NCI-H526 treated with DMSO at 0.1 percent for 48 hours (cell line): Measurements from ENCODE around the gene FHL1.

Source experiments
- DNase-seq: peaks from one replicate; lab custom pipeline; 2025; lab: John Stamatoyannopoulos, UW

Gene FHL1

DNA sequence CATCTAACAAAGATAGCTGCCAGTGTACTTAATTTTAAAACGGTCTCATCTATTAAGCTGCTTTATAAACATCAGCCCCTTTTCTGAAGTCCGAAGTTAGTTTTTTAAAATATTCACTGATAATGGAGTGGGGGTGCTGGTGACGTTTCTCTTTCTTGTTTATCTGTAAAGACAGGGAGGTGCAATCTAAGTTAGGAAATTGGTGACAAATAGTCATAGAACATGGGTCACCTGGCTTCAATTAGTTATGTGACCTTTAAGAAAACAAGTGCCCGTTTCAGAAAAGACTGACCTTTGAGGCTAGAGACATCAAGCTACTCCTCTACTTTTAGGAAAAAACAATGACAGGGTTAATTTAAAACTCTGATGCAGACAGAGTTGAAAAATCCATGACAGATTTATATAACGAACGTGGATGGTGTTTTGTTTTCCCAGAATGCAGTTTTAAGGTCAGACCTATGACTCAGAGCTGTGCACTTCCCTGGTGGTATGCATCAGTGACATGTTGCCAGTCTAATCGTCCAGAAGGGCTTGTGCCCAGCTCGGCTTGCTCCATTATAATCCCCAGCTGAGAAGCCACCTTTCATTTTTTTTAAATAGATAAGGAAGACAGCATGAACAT lies 38.2 kb downstream of the FHL1 start:
- DNase-seq = no peak

DNA sequence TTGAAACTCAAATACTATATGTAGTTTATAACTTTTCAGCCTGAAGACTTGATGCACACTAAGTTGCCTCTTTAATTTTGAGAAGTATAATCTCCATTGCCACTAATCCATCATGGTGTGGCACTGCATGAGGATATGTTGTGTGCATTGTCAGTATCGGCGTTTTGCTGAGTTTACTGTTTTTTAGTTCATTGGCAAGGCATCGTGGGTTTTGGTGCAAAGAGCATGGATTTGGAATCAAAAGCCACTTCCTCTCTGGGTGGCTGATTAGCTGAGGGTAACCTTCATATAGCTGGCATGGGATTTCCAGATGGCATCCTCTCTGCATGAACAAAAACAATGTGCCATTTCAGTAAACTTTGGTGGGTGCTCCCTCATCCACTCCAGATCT lies 38.7 kb downstream of the FHL1 start:
- DNase-seq = no peak

DNA sequence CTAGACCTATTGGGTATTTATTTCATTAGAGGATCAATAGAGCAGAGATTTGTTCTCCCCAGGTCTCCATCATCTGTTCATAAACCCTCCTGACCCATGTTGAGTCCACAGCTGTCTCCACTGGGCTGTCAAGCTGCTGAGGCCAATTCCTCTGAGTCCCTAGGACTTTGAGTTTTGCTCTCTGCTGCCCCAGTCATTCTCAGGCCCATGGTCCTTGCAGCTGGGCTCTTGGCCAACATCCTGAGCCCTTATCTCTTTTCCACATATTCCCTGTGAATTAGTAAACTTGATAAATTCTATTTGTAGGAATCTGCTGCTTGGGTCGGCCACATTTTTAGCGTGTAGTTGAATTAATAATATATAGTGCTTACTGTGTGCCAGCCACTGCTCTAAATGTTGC lies 41.9 kb downstream of the FHL1 start:
- DNase-seq = no peak

DNA sequence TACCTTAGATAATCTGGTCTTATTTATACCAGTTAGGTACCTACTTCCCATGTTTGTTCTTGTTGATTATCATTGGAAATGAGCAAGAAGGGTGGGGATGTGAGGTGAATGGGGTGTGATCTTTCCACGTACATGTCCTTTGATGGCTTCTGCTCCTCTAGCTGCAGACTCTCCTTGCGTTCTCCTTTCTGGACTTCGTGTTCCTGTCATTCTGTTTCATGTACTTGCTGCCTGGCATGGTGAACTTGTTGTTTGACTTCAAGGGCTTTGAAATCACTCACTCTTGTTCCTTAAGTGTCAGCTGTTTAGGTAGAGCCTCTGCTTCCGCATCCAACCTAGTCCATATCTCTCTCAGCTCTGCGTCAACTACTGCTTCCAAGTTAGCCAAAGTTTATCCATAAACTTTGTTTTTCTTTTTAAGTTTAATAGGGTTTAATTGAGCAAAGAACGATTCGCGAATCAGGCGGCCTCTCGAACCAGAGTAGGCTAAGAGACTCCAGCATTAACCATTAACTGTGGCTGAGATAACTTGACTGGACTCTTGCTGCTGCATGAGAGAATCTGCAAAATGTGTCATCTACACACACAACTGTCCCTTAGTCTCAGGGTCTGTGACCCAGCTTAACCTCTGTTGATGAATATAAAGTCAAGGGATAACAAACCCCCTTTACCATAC lies 42.8 kb downstream of the FHL1 start:
- DNase-seq = no peak

GRCh38 chrX:136191171-136191570 lies 43.8 kb downstream of the FHL1 start:
- no peak for DNase-seq

DNA sequence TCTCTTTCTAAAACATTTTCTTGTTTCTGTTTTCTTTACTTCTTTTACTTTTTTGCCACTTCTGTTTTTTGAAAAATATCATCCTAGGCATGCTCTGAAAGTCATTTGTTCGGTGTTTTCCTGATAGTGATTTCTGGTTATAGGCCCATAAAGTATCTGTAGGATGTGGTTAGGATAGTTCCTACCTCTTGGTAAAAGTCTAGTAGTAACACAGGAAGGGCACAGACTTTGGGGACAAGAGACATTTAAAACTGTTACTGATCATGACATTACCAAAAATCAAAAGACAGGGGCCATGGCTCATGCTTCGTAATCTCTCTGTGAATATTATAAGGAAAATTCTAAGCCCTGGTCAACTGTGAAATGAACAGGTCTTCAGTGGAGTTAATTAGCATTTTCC lies 44.8 kb downstream of the FHL1 start:
- no peak for DNase-seq

DNA sequence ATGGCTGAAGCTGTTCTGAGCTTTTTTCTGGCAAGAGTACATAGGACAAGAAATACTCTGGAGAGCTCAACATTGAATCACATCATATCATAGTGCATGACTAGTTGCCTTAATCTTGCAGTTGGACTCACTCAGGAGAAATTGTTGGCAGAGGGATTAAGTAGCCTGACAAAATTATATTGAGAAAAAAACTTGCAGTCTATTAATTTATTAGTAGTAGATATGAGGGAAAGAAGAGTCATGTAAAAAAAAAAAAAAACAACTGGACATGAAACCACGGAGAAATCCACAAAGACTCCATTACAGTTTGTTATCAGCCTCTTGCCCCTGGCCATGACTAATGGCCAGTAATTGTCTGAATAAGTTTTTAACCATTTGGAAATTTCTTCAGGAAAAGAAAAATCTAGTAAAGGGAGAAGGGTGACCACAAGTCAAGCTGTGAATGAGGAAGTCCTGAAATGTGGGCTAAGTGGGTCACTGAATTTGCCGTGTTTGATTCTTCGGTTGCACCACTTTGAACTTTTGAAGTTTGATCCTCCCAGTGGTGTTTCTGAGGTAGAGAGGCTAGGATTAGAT lies 45.6 kb downstream of the FHL1 start:
- DNase-seq = no peak

GRCh38 chrX:136193771-136194170 lies 46.4 kb downstream of the FHL1 start:
- DNase-seq = no peak

- DNase-seq = no peak
These were observed 47.2 kb downstream of the FHL1 start for GRCh38 chrX:136194536-136194935.

- no peak for DNase-seq
These were observed 47.9 kb downstream of the FHL1 start for GRCh38 chrX:136195247-136195646.

GRCh38 chrX:136196691-136197155 lies 49.4 kb downstream of the FHL1 start:
- no peak for DNase-seq

DNA sequence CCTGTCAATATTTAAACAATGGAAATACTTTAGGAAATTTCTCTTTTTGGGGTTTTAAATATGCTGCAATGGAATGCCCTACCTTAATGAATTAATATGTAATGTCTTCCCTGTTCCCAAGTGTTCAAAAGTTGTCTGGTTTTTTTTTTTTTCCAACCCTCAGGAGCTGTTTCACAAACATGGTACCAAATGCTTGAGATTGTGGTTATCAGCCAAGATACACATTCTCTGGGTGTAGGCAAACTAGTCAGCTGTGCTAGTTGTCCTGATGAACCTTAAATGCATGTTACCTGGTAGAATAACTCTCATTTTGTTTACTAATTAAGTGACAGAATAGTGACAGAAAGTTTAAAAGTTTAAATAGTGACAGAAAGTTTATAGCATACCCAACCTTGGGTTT lies 50.7 kb downstream of the FHL1 start:
- no peak for DNase-seq

- DNase-seq = no peak
These were observed 51.4 kb downstream of the FHL1 start for GRCh38 chrX:136198678-136199243.

DNA sequence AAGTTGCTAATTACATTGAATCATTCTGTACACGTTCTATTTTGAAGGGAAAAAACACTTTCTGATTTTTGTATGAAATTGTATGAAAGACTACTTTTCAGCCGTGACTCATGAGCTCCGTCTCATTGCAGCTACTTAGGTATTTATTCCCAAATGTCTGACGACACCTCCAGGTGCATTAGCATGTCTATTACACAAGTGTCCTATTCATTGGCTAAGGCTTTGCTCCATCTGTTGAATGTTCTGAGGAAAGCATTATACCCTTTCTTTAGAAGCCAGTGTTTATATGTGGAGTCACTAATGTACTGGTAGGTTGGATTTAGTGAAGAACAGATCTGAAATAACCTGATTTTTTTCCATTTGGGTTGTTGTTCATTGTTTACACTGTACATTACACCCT lies 52.0 kb downstream of the FHL1 start:
- no peak for DNase-seq

DNA sequence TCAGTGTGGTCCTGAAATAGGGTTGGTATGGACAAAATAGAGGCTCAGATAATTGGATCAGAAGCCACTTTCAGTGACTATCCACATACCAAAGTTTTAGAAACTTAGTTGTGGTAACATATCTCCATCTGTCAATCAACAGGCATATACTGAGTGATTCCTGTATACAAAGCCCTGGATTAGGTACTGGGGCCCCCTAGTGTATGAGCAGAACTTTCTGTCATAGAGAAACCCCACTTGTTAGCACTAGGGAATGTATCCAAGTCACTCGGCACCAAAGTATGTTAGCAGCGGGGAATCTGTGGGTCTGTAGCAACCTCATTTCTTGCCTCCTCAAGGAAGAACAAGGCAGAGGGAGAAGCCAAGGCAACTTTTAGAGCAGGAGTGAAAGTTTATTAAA lies 53.1 kb downstream of the FHL1 start:
- DNase-seq = no peak

DNA sequence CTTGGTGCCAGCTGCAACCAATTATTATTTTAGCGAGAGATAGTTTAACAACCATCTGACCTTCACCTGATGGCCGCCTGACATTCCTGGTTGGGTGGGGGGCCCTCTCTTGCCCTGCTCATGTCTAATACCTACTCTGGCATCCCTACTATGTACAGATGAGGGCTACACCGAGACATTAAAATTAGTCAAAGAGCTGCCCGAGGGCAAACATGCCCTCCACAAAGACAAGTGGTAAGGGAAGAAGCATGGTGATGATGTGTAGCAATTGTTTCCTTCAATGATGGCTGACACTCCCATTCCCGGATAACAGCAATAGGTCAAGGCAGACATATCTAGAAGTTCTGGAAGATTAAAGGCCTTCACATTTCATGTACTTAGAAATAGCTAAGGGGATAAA lies 54.3 kb downstream of the FHL1 start:
- DNase-seq = no peak

GRCh38 chrX:136202889-136203288 lies 55.6 kb downstream of the FHL1 start:
- DNase-seq = no peak

- no peak for DNase-seq
These were observed 56.1 kb downstream of the FHL1 start for GRCh38 chrX:136203438-136203837.

DNA sequence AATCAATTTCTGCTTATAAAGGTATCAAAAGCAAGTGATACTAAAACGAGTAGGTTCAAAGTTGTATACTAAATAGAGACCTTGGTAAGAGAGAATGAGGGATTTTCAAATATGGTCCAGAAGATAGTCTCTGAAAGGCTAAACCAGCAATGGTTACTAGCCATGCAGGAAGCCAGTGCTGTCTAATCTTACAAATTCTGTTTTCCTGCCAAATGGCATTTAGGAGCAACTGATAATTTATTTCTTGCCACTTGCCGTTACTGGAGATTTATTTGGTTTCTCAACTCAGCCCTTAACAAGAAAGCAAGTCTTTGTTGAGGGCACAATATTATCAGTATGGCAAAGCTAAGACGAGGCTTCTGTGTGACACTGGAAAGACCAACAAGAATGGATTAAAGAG lies 56.6 kb downstream of the FHL1 start:
- no peak for DNase-seq

- no peak for DNase-seq
These were observed 57.2 kb downstream of the FHL1 start for GRCh38 chrX:136204571-136204970.

DNA sequence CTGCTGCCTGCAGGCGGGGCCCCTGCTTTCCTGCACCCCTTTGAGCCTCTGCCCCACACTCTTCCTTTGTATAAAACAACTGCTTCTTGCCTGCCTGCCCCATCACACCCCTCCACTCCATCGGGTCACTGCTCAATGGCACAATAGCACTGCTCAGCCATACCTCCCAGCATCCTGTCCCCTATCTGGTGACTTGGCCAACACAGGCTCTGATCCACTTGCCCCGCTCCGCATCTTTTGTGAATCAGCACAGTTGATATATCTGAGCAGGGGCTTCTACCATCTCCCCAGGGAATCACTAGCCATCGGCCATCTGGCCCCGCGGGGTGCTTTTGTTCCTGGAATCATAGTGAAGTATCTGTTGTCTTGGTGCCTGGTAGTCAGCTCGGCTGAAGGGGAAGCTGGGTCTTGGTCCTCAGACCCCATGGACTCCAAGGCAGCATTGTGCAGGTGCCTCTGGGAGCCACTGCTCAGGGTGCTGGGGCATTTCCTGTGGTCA lies 58.6 kb downstream of the FHL1 start:
- no peak for DNase-seq

- no peak for DNase-seq
These were observed 59.6 kb downstream of the FHL1 start for GRCh38 chrX:136206916-136207315.

DNA sequence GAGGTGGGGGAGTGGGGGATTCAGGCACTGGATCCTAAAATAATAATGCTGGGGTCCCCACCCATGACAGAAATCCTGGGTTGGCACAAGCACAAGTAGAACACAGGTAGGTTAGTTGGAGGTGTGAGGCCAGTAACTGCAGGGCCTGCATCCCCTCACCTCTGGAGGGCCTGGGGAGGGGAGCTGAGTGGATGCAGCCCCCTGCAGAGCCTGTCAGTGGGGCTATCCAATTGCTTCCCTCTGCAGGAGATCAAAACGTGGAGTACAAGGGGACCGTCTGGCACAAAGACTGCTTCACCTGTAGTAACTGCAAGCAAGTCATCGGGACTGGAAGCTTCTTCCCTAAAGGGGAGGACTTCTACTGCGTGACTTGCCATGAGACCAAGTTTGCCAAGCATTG lies 60.2 kb downstream of the FHL1 start:
- DNase-seq = no peak
